ENCODE data around the gene ICA1L.

Gene ICA1L

DNA sequence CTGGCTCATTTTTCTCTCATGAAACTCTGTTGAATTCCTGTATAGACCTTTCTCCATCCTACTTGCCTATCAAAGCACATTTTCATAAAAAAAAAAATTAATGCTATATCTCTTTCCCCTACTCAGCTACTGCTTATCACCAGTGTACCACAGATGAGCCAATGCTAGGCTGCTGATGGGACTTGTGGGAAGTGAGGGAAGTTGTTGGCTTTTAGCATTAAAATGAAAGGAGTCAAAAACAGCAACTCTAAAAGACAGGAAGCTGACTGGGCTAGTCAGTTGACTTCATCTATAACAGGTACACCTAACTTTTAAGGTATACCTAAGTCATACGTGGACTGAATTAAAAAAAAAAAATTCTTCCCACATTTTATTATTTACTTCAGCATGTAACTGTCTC lies 134.7 kb downstream of the ICA1L start:
- DNase-seq (ENCODE audit: low read depth): no peak

DNA sequence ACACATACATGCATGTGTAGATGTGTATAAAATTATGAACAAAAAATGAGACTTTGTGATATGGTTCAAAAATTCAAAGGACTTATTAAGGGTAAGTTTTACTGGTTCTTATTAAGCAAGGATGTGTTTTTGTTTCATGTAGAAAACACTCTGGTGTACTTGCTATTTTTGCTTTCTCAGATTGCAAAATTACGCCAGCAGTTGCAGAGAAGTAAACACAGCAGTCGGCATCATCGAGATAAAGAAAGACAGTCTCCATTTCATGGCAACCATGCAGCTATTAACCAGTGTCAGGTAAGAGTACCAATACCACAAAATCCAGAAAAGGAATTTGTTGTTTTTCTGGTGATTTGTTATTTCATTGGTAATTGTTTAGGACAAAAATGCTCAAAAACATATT lies 145.5 kb downstream of the ICA1L start:
- no peak for DNase-seq (ENCODE audit: low read depth)

DNA sequence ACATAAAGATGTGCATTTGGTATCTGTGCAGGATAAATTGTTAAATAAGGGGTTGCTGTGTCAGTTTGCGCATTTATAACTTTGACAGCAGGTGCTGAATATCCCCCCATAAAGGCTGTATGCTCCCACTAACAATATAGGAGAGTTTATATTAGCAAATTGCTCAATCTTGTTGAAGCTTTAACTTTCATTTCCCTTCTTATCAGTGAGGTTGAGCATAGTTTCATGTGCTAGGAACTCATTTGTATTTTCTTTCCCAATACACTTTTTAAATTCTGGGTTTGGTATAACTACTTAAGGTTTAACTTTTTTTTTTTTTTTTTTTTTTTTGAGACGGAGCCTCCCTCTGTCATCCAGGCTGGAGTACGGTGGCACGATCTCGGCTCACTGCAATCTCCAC lies 147.8 kb downstream of the ICA1L start:
- DNase-seq (ENCODE audit: low read depth): no peak

Data from stimulated activated CD4-positive, alpha-beta T cell treated with anti-CD3 and anti-CD28 coated beads, Interleukin-2, amount 100 ng/mL, for 4 hours (primary cell).